Measurements from ENCODE around the gene LMF1. TPM values are rescaled to one million over a fixed set of nuclear protein-coding genes. Genes with fewer than 3 reads are reported as not detected.

LMF1 gene
- total RNA-seq, 1 experiment from 2014 or later: 13.5 TPM

GRCh38 chr16:983044-984030 lies 12.6 kb upstream of the LMF1 start:
- Histone ChIP-seq H3K9me2 (replicated peaks; ENCODE audit: low read length) (no peaks in the 10 kb centered on the region), H3K9ac (ENCODE audit: low read length) (no peak overlapping the region), H3K4me1 (ENCODE audit: insufficient read depth, low read length) (no peaks in the 10 kb centered on the region), H4K20me1 (ENCODE audit: low read length) (no peaks in the 10 kb centered on the region), H3K4me3 (ENCODE audit: low read length) (no peak overlapping the region), H3K79me2 (ENCODE audit: low read length) (no peaks in the 10 kb centered on the region), H3K36me3 (ENCODE audit: low read depth, low read length) (no peaks in the 10 kb centered on the region), H3K27me3 (ENCODE audit: low read length) (peaks cover 8% of the 10 kb centered on the region), H2AFZ (ENCODE audit: low read length) (no peak overlapping the region), H3K4me2 (ENCODE audit: low read length) (no peak overlapping the region), H3K9me3 (ENCODE audit: low read length) (no peaks in the 10 kb centered on the region), H3F3A (ENCODE audit: low read length, unreplicated experiment) (no peaks in the 10 kb centered on the region), H3K27ac (ENCODE audit: low read length) (no peak overlapping the region)
- DNase-seq (no peak), ATAC-seq (no peak)
- intact Hi-C loops (cut with micrococcal nuclease): no loop called here
- CTCF ChIA-PET: no interaction called here
- POLR2A ChIA-PET (ENCODE audit: unreplicated experiment): no interaction called here
- no peak for TF ChIP-seq EZH2phosphoT487 (IDR thresholded peaks at IDR 0.05; ENCODE audit: borderline replicate concordance, low read length)
- TF ChIP-seq, protein P1, sequence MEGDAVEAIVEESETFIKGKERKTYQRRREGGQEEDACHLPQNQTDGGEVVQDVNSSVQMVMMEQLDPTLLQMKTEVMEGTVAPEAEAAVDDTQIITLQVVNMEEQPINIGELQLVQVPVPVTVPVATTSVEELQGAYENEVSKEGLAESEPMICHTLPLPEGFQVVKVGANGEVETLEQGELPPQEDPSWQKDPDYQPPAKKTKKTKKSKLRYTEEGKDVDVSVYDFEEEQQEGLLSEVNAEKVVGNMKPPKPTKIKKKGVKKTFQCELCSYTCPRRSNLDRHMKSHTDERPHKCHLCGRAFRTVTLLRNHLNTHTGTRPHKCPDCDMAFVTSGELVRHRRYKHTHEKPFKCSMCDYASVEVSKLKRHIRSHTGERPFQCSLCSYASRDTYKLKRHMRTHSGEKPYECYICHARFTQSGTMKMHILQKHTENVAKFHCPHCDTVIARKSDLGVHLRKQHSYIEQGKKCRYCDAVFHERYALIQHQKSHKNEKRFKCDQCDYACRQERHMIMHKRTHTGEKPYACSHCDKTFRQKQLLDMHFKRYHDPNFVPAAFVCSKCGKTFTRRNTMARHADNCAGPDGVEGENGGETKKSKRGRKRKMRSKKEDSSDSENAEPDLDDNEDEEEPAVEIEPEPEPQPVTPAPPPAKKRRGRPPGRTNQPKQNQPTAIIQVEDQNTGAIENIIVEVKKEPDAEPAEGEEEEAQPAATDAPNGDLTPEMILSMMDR (conservative IDR thresholded peaks at IDR 0.05; ENCODE audit: low read depth, low read length): no peak
- TF ChIP-seq EZH2 (IDR thresholded peaks at IDR 0.05; ENCODE audit: low read length, unreplicated experiment): no peak
- BruUV-seq (replicated peaks): no TSS peak

DNA sequence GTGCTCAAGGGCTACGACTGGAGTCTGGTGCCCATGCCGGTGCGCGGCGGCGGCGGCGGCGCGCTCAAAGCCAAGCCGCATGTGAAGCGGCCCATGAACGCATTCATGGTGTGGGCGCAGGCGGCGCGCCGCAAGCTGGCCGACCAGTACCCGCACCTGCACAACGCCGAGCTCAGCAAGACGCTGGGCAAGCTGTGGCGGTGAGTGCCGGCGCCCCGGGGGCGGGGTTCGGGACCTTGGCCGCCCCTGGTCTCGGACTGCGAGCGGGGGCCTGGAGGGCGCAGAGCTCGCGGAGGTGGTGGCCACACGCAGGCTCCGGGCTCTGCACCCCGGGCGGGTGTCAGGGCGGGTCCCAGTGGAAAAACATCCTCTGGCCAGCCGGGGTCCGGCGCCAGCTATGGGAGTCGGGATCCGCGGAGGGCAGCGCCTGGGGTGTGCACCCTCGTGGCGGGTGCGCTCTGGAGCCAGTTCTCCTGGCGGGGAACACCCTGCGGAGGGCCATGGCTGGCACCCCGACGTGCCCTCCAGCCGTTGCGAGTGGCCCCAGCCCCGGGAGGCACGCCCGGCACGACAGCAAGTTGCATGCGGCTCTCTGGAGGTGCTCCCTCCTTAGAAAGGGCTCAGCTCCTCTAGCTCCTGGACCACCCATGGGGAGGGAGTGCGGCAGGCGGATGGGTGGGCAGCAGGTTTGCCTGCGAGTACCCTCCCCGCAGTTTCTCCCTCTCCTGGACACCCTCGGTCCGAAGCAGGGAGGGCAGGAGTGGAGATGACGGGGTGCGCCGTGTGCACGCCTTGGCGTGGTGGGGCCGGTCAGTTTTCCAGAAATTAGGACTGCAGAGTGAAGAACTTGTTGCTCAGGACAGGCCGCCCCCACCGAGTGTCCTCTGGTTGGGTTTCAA lies 11.6 kb upstream of the LMF1 start:
- ATAC-seq (no peak), DNase-seq (no peak)
- Histone ChIP-seq H3K9me3 (ENCODE audit: low read length) (no peaks in the 10 kb centered on the region), H3K4me3 (ENCODE audit: low read length) (no peak overlapping the region), H3K36me3 (ENCODE audit: low read depth, low read length) (no peaks in the 10 kb centered on the region), H3K27ac (ENCODE audit: low read length) (no peak overlapping the region), H2AFZ (ENCODE audit: low read length) (no peak overlapping the region), H3K9me2 (replicated peaks; ENCODE audit: low read length) (no peaks in the 10 kb centered on the region), H3K79me2 (ENCODE audit: low read length) (no peaks in the 10 kb centered on the region), H3K4me2 (ENCODE audit: low read length) (no peak overlapping the region), H3K9ac (ENCODE audit: low read length) (no peak overlapping the region), H3F3A (ENCODE audit: low read length, unreplicated experiment) (no peaks in the 10 kb centered on the region), H4K20me1 (ENCODE audit: low read length) (no peaks in the 10 kb centered on the region), H3K27me3 (ENCODE audit: low read length) (peaks cover 8% of the 10 kb centered on the region), H3K4me1 (ENCODE audit: insufficient read depth, low read length) (no peaks in the 10 kb centered on the region)
- ChIA-PET CTCF (no interaction called here), POLR2A (ENCODE audit: unreplicated experiment) (no interaction called here)
- intact Hi-C loops (cut with micrococcal nuclease): no loop called here
- BruUV-seq (replicated peaks): no TSS peak
- TF ChIP-seq EZH2phosphoT487 (IDR thresholded peaks at IDR 0.05; ENCODE audit: borderline replicate concordance, low read length) (no peak), EZH2 (IDR thresholded peaks at IDR 0.05; ENCODE audit: low read length, unreplicated experiment) (peak; percentile 33)
- TF ChIP-seq, protein P1 (conservative IDR thresholded peaks at IDR 0.05; ENCODE audit: low read depth, low read length): no peak
